DMS153 (cell line): ENCODE data around the gene TAGAP.
"Not testable (repeated sequence)": the region's sequence is repeated elsewhere in the genome, so short reads cannot be mapped to it uniquely, and the experiment has no call there.

Experiments
- DNase-seq: peaks from one replicate; lab custom pipeline; 2025; lab: John Stamatoyannopoulos, UW

Gene TAGAP

GRCh38 chr6:159043947-159044346 is 844 bp downstream of the TAGAP start:
- no peak for DNase-seq

GRCh38 chr6:159043251-159043650 is 1.5 kb downstream of the TAGAP start:
- no peak for DNase-seq

- DNase-seq, result no peak
Observed at GRCh38 chr6:159042826-159043181, 2.0 kb downstream of the TAGAP start.

GRCh38 chr6:159042003-159042825 is 2.6 kb downstream of the TAGAP start:
- peak; percentile 78 for DNase-seq

GRCh38 chr6:159041181-159041580 is 3.6 kb downstream of the TAGAP start:
- no peak for DNase-seq

- DNase-seq, result no peak
Observed at GRCh38 chr6:159039885-159040258, 4.9 kb downstream of the TAGAP start.

- DNase-seq, result no peak
Observed at GRCh38 chr6:159038914-159039884, 5.6 kb downstream of the TAGAP start.

GRCh38 chr6:159038318-159038717 is 6.5 kb downstream of the TAGAP start:
- not testable (repeated sequence) for DNase-seq

GRCh38 chr6:159037756-159038290 is 7.0 kb downstream of the TAGAP start:
- DNase-seq, result no peak

GRCh38 chr6:159036673-159037072 is 8.1 kb downstream of the TAGAP start:
- DNase-seq, result no peak

- DNase-seq, result no peak
Observed at GRCh38 chr6:159035891-159036290, 8.9 kb downstream of the TAGAP start.

GRCh38 chr6:159033160-159034049 is 11.4 kb downstream of the TAGAP start:
- DNase-seq, result no peak

- no peak for DNase-seq
Observed at GRCh38 chr6:159031846-159032245, 12.9 kb downstream of the TAGAP start.

GRCh38 chr6:159030168-159030567 is 14.6 kb downstream of the TAGAP start:
- no peak for DNase-seq

GRCh38 chr6:159025224-159025623 is 19.6 kb downstream of the TAGAP start:
- not testable (repeated sequence) for DNase-seq

- no peak for DNase-seq
Observed at GRCh38 chr6:159023893-159024292, 20.9 kb downstream of the TAGAP start.

- DNase-seq, result no peak
Observed at GRCh38 chr6:159020011-159020410, 24.8 kb downstream of the TAGAP start.

GRCh38 chr6:159017757-159018559 is 26.8 kb downstream of the TAGAP start:
- no peak for DNase-seq

GRCh38 chr6:159014406-159014805 is 30.4 kb downstream of the TAGAP start:
- DNase-seq, result no peak

GRCh38 chr6:159013229-159013628 is 31.6 kb downstream of the TAGAP start:
- no peak for DNase-seq

- DNase-seq, result no peak
Observed at GRCh38 chr6:159012201-159012600, 32.6 kb downstream of the TAGAP start.
